Gastroesophageal sphincter (tissue), 4 donors: ENCODE results near the gene ZER1. TPM values are rescaled to one million over a fixed set of nuclear protein-coding genes. Genes with fewer than 3 reads are reported as not detected.

Experiments used
- ATAC-seq: fragments of 150-250 bp; one replicate; pipeline ENCODE4 v1.9.1; 2016; ENCODE audit warnings: mild to moderate bottlenecking, moderate library complexity
- H3K27ac ChIP-seq, 4 donors: fragments of 200-600 bp; sonication (generic) in 3 of 4; 1 replicate in 3 of 4; 2 replicates in 1 of 4; pipeline ENCODE4 v1.5.1; 2016 to 2019
- H3K27me3 ChIP-seq: fragments of 200-600 bp; sonication (generic); one replicate; pipeline ENCODE4 v1.5.1; 2019
- H3K36me3 ChIP-seq, 2 donors: fragments of 200-600 bp; sonication (generic); one replicate each; pipeline ENCODE4 v1.5.1; 2019; ENCODE audit warnings: control low read depth in 1 of 2
- H3K4me1 ChIP-seq, 3 donors: fragments of 200-600 bp; sonication (generic); 1 replicate in 2 of 3; 2 replicates in 1 of 3; pipeline ENCODE4 v1.5.1; 2016 to 2019; ENCODE audit warnings: control low read depth in 2 of 3
- H3K4me3 ChIP-seq, 2 donors: fragments of 200-600 bp; sonication (generic); one replicate each; pipeline ENCODE4 v1.5.1; 2019; ENCODE audit warnings: mild to moderate bottlenecking in 1 of 2, moderate library complexity in 1 of 2
- H3K9me3 ChIP-seq, 3 donors: fragments of 200-600 bp; sonication (generic); one replicate each; pipeline ENCODE4 v1.5.1; 2017 to 2019; ENCODE audit warnings: control low read depth in 2 of 3
- CTCF ChIP-seq, 4 experiments: fragments of 200-600 bp in 2 of 4; fragments of 450-650 bp in 2 of 4; sonication (generic) in 1 of 4; IDR thresholded peaks; one replicate each; pipeline ENCODE4 v1.5.1; 2017 to 2019; ENCODE audit warnings: antibody characterized with exemption in 4 of 4, mild to moderate bottlenecking in 2 of 4, moderate library complexity in 2 of 4
- EP300 ChIP-seq: sonication (generic); formaldehyde crosslinking; IDR thresholded peaks from one replicate; pipeline ENCODE4 v1.6.1; 2017; ENCODE audit warnings: antibody characterized with exemption, mild to moderate bottlenecking
- POLR2A ChIP-seq, 2 donors: fragments of 450-650 bp; IDR thresholded peaks; one replicate each; pipeline ENCODE4 v1.6.1; 2017; ENCODE audit warnings: antibody characterized with exemption in 2 of 2, mild to moderate bottlenecking in 2 of 2, moderate library complexity in 1 of 2
- POLR2AphosphoS5 ChIP-seq: sonication (generic); formaldehyde crosslinking; IDR thresholded peaks from one replicate; pipeline ENCODE4 v1.6.1; 2017; ENCODE audit warnings: antibody characterized with exemption
- WGBS, 2 donors: methylation state at CpG; one replicate each; pipeline ENCODE4 v1.1.5; 2018; ENCODE audit warnings: low coverage in 1 of 2; 5-methylcytosine and 5-hydroxymethylcytosine counted together
- total RNA-seq, 4 donors: library from RNA; depleted of rRNA; stranded (reverse); fragments of >200 nt; gene quantifications; one replicate each; pipeline ENCODE4 v1.1.0, GENCODE V29; 2016

The ZER1 gene
- total RNA-seq, 4 donors from 2014 or later, result 55.1 to 104 (median 60.2) TPM

- Histone ChIP-seq H3K4me1 (peaks cover 0 to 12% (median 5%) of the 10 kb centered on the region in 3 donors), H3K4me3 (no peak overlapping the region), H3K9me3 (no peaks in the 10 kb centered on the region), H3K36me3 (peaks cover 0 to 88% of the 10 kb centered on the region in 2 donors), H3K27ac (no peak overlapping the region), H3K27me3 (no peaks in the 10 kb centered on the region)
- 83 to 89% methylated on average over 5 to 7 of the region's 8 CpGs for WGBS, 2 donors
- no peak for ATAC-seq
- TF ChIP-seq POLR2A (IDR thresholded peaks at IDR 0.05) (no peak), POLR2AphosphoS5 (no peak), EP300 (no peak), CTCF (IDR thresholded peaks at IDR 0.05) (no peak)
These were observed 21.4 kb upstream of the ZER1 start for GRCh38 chr9:128792978-128793686.

DNA sequence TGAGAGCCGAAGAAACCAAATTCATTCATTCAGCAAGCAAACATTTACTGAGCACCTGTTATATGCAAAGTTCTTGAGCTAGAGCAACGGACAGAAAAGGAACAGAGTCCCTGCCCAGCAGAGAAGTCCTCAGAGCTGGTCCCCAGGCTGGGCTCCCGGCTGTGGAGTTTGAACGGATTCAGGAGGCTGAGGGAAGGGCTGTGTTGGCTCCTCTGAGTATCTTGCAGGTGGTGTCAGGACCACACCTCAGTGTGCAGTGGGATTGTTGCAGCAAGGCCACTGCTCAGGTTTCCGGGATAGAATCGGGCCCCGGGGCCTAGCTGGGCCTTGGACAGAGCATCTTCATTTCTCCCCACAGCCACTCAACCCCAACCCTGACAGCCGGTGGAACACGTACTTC lies 20.4 kb upstream of the ZER1 start:
- no peak for ATAC-seq
- Histone ChIP-seq H3K4me3 (no peak overlapping the region), H3K4me1 (peaks cover 0 to 18% (median 9%) of the 10 kb centered on the region in 3 donors), H3K27me3 (no peaks in the 10 kb centered on the region), H3K27ac (no peak overlapping the region), H3K9me3 (no peaks in the 10 kb centered on the region), H3K36me3 (peaks cover 0 to 78% of the 10 kb centered on the region in 2 donors)
- 100% methylated on average over 1 of the region's 9 CpGs for WGBS, 2 donors
- no peak for TF ChIP-seq POLR2A (IDR thresholded peaks at IDR 0.05)

GRCh38 chr9:128790536-128790935 lies 18.8 kb upstream of the ZER1 start:
- no peak for TF ChIP-seq POLR2AphosphoS5
- TF ChIP-seq EP300, result no peak
- TF ChIP-seq POLR2A (IDR thresholded peaks at IDR 0.05), result no peak
- no peak for TF ChIP-seq CTCF (IDR thresholded peaks at IDR 0.05)
- no peak overlapping the region for H3K27ac ChIP-seq
- peaks cover 0 to 62% of the 10 kb centered on the region in 2 donors for H3K36me3 ChIP-seq
- no peaks in the 10 kb centered on the region for H3K27me3 ChIP-seq
- WGBS, 2 donors, result 86% methylated on average over 4 of the region's 4 CpGs; no CpG with 5 or more reads in 1 of the 2 donors
- no peaks in the 10 kb centered on the region for H3K9me3 ChIP-seq
- H3K4me1 ChIP-seq, result peaks cover 0 to 27% (median 9%) of the 10 kb centered on the region in 3 donors
- no peak for ATAC-seq
- no peak overlapping the region for H3K4me3 ChIP-seq

DNA sequence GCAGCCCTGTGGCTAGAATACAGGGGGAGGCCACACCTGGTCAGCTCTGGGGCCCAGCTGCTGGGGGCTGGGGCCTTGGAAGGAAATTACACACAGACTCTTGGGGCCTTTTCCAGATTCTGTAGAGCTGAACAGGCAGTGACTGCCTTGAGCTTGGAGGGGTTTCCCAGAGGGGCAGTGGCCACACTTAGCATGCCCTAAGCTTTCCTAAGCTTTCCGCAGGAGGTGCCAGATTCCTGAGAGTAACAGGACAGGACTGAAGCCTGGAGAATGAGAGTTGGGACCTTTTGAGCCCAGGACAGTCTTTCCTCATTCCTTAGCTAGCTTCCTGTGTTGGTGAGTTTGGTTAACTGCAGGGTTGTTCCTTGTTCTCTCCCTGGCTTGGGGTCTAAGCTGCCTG lies 16.7 kb upstream of the ZER1 start:
- no peaks in the 10 kb centered on the region for H3K9me3 ChIP-seq
- WGBS, 2 donors, result no CpG with 5 or more reads among the region's 1 CpG
- H3K27ac ChIP-seq, result no peak overlapping the region
- H3K4me1 ChIP-seq, result peaks cover 0 to 32% (median 9%) of the 10 kb centered on the region in 3 donors
- TF ChIP-seq POLR2A (IDR thresholded peaks at IDR 0.05) (no peak), CTCF (IDR thresholded peaks at IDR 0.05) (no peak), EP300 (no peak), POLR2AphosphoS5 (no peak)
- no peaks in the 10 kb centered on the region for H3K27me3 ChIP-seq
- H3K36me3 ChIP-seq, result peaks cover 0 to 41% of the 10 kb centered on the region in 2 donors
- no peak for ATAC-seq
- H3K4me3 ChIP-seq, result peak overlapping the region in 1 of 2 donors; percentile 86

DNA sequence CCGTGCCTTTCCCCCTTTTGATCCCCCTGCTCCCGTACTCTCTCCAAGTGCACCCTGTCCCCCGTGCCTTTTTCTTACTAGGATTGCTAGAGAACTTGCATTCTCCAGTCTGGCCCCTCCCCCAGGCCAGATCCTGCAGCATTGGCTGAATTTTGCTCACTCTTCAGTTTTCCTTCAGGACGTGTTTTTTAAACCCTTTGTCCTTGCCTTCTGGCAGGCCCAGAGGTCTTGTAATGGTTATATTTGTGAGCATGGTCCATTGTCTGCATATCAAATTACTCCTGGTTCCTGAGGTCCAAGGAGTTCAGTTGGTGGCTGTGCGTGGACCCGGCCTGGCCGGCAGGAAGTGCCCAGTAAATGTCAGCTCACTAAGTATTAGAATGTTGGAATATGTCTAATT lies 15.9 kb upstream of the ZER1 start:
- no peak for ATAC-seq
- peaks cover 0 to 33% of the 10 kb centered on the region in 2 donors for H3K36me3 ChIP-seq
- TF ChIP-seq POLR2AphosphoS5 (no peak), EP300 (no peak), POLR2A (IDR thresholded peaks at IDR 0.05) (no peak), CTCF (IDR thresholded peaks at IDR 0.05) (no peak)
- H3K27me3 ChIP-seq, result no peaks in the 10 kb centered on the region
- H3K9me3 ChIP-seq, result no peaks in the 10 kb centered on the region
- H3K27ac ChIP-seq, result peak overlapping the region; percentile 63 to 91 (median 88)
- 0% methylated on average over 5 to 7 of the region's 7 CpGs for WGBS, 2 donors
- H3K4me3 ChIP-seq, result peak overlapping the region; percentile 86 to 87
- peaks cover 0 to 37% (median 9%) of the 10 kb centered on the region in 3 donors for H3K4me1 ChIP-seq
